GM23338 (cell line): ENCODE measurements around the gene DNAJC6. TPM values are rescaled to one million over a fixed set of nuclear protein-coding genes. Genes with fewer than 3 reads are reported as not detected.

Source experiments
- ATAC-seq: fragments of 200-7000 bp; cut with Tn5 transposase; 3 replicates; pipeline ENCODE4 v1.9.1; 2020
- DNase-seq: peaks from one replicate; pipeline ENCODE4 v3.0.0-alpha.2; 2015; ENCODE audit warnings: low spot score
- H2AFZ ChIP-seq: fragments of 200-600 bp; sonication (generic); 2 replicates; pipeline ENCODE4 v1.8.0; 2016; ENCODE audit warnings: antibody characterized with exemption, mild to moderate bottlenecking, moderate library complexity
- H3F3A ChIP-seq: fragments of 200-600 bp; sonication (generic); replicated peaks from 2 replicates; pipeline ENCODE4 v1.8.0; 2017; ENCODE audit warnings: antibody characterized with exemption, mixed run types, low read depth
- H3K27ac ChIP-seq: fragments of 200-600 bp; sonication (generic); 2 replicates; pipeline ENCODE4 v1.6.1; 2016; ENCODE audit warnings: low read depth
- H3K27me3 ChIP-seq: fragments of 200-600 bp; sonication (generic); 2 replicates; pipeline ENCODE4 v1.8.0; 2016; ENCODE audit warnings: mild to moderate bottlenecking, mixed run types, moderate library complexity; ENCODE audit not compliant: insufficient read depth
- H3K36me3 ChIP-seq: fragments of 200-600 bp; sonication (generic); 2 replicates; pipeline ENCODE4 v1.8.0; 2016; ENCODE audit warnings: mild to moderate bottlenecking; ENCODE audit not compliant: insufficient read depth
- H3K4me1 ChIP-seq: fragments of 200-600 bp; sonication (generic); 2 replicates; pipeline ENCODE4 v1.8.0; 2016; ENCODE audit warnings: mild to moderate bottlenecking, moderate library complexity; ENCODE audit not compliant: insufficient read depth
- H3K4me2 ChIP-seq: fragments of 200-600 bp; sonication (generic); 2 replicates; pipeline ENCODE4 v1.7.1; 2017; ENCODE audit warnings: mixed run types
- H3K4me3 ChIP-seq: fragments of 200-600 bp; sonication (generic); 2 replicates; pipeline ENCODE4 v1.6.1; 2016; ENCODE audit warnings: mixed run types
- H3K79me2 ChIP-seq: fragments of 200-600 bp; sonication (generic); replicated peaks from 2 replicates; pipeline ENCODE4 v1.8.0; 2017; ENCODE audit warnings: mild to moderate bottlenecking; ENCODE audit not compliant: insufficient read depth
- H3K9me2 ChIP-seq: fragments of 200-600 bp; sonication (generic); 2 replicates; pipeline ENCODE4 v1.8.0; 2017; ENCODE audit not compliant: insufficient read depth
- H4K20me1 ChIP-seq: fragments of 200-600 bp; sonication (generic); replicated peaks from 2 replicates; pipeline ENCODE4 v1.8.0; 2017; ENCODE audit warnings: mild to moderate bottlenecking; ENCODE audit not compliant: insufficient read depth
- H3K27ac Mint-ChIP-seq: 2 replicates; pipeline ENCODE4 v1.8.0; 2020; ENCODE audit warnings: inconsistent platforms, mild to moderate bottlenecking, moderate library complexity, mixed read lengths
- H3K27me3 Mint-ChIP-seq: 3 replicates; pipeline ENCODE4 v1.8.0; 2022; ENCODE audit warnings: low read depth, mild to moderate bottlenecking, moderate library complexity, mixed read lengths, inconsistent platforms; ENCODE audit not compliant: insufficient read depth, poor library complexity
- H3K36me3 Mint-ChIP-seq: 3 replicates; pipeline ENCODE4 v1.8.0; 2021; ENCODE audit warnings: low read depth, mild to moderate bottlenecking, inconsistent platforms, moderate library complexity, mixed read lengths
- H3K4me1 Mint-ChIP-seq: 3 replicates; pipeline ENCODE4 v1.8.0; 2020; ENCODE audit warnings: mild to moderate bottlenecking, inconsistent platforms, mixed read lengths
- H3K4me3 Mint-ChIP-seq: 3 replicates; pipeline ENCODE4 v1.8.0; 2021; ENCODE audit warnings: moderate library complexity, mild to moderate bottlenecking, inconsistent platforms, mixed read lengths
- H3K9me3 Mint-ChIP-seq: 3 replicates; pipeline ENCODE4 v1.8.0; 2020; ENCODE audit warnings: moderate library complexity, mild to moderate bottlenecking, inconsistent platforms, mixed read lengths
- CREB1 ChIP-seq: fragments of 250-450 bp; sonication (Bioruptor Pico); IDR thresholded peaks from 2 replicates; pipeline ENCODE4 v1.5.0; 2020; ENCODE audit warnings: low read depth, mild to moderate bottlenecking, moderate library complexity
- EZH2 ChIP-seq: fragments of 200-600 bp; sonication (generic); IDR thresholded peaks from one replicate; pipeline ENCODE4 v1.8.0; 2017; ENCODE audit warnings: antibody characterized with exemption, mild to moderate bottlenecking, low read depth; ENCODE audit not compliant: unreplicated experiment
- EZH2phosphoT487 ChIP-seq: fragments of 200-600 bp; sonication (generic); IDR thresholded peaks from one replicate; pipeline ENCODE4 v1.8.1; 2018; ENCODE audit warnings: antibody characterized with exemption; ENCODE audit not compliant: unreplicated experiment
- JUNB ChIP-seq: IDR thresholded peaks from one replicate; pipeline ENCODE4 v1.6.1; 2016; ENCODE audit warnings: antibody characterized with exemption; ENCODE audit not compliant: unreplicated experiment
- NANOG ChIP-seq: IDR thresholded peaks from 2 replicates; pipeline ENCODE4 v1.6.1; 2016; ENCODE audit warnings: antibody characterized with exemption, borderline replicate concordance
- POLR2AphosphoS5 ChIP-seq: IDR thresholded peaks from 2 replicates; pipeline ENCODE4 v1.6.1; 2016; ENCODE audit warnings: antibody characterized with exemption, low read depth
- STAT1 ChIP-seq: IDR thresholded peaks from one replicate; pipeline ENCODE4 v1.6.1; 2016; ENCODE audit warnings: antibody characterized with exemption; ENCODE audit not compliant: unreplicated experiment
- ZNF114 ChIP-seq: fragments of 250-450 bp; sonication (Bioruptor Pico); IDR thresholded peaks from 2 replicates; pipeline ENCODE4 v1.5.0; 2020; ENCODE audit warnings: mild to moderate bottlenecking, moderate library complexity
- ZNF331 ChIP-seq: fragments of 250-450 bp; sonication (Bioruptor Pico); IDR thresholded peaks from 2 replicates; pipeline ENCODE4 v1.5.0; 2020; ENCODE audit warnings: low read depth, mild to moderate bottlenecking, moderate library complexity
- polyA plus RNA-seq: library from polyadenylated mRNA; unstranded; fragments of >200 nt; fragmentation: Nextera tagmentation; extraction: Ambion mirVana; gene quantifications from 2 replicates; pipeline ENCODE4 v1.2.1, GENCODE V29; 2016
- total RNA-seq: library from RNA; depleted of rRNA; stranded (reverse); fragments of >200 nt; shearing (Covaris generic); gene quantifications from 2 replicates; pipeline ENCODE4 v1.2.3, GENCODE V29; 2014
- TF ChIP-seq, protein P1 (sequence below): fragments of 250-450 bp; sonication (Bioruptor Pico); IDR thresholded peaks from 2 replicates; pipeline ENCODE4 v1.5.0; 2020; ENCODE audit warnings: mild to moderate bottlenecking, moderate library complexity
- TF ChIP-seq, protein P2 (sequence below): IDR thresholded peaks from 2 replicates; pipeline ENCODE4 v1.6.1; 2016; ENCODE audit warnings: antibody characterized with exemption
- TF ChIP-seq, protein P3 (sequence below): IDR thresholded peaks from one replicate; pipeline ENCODE4 v1.6.1; 2018; ENCODE audit warnings: antibody characterized with exemption; ENCODE audit not compliant: unreplicated experiment
- TF ChIP-seq, protein P4 (sequence below), 2 experiments: fragments of 200-600 bp in 1 of 2; sonication (generic) in 1 of 2; conservative IDR thresholded peaks; 2 replicates each; pipeline versions ENCODE4 v1.5.1 to v1.6.1; 2016 to 2017; ENCODE audit warnings: antibody characterized with exemption in 2 of 2, low read depth in 2 of 2, mild to moderate bottlenecking in 2 of 2, moderate library complexity in 1 of 2

Gene DNAJC6
- total and polyA plus RNA-seq, 2 experiments from 2014 or later, result 2.4 to 7.4 TPM

DNA sequence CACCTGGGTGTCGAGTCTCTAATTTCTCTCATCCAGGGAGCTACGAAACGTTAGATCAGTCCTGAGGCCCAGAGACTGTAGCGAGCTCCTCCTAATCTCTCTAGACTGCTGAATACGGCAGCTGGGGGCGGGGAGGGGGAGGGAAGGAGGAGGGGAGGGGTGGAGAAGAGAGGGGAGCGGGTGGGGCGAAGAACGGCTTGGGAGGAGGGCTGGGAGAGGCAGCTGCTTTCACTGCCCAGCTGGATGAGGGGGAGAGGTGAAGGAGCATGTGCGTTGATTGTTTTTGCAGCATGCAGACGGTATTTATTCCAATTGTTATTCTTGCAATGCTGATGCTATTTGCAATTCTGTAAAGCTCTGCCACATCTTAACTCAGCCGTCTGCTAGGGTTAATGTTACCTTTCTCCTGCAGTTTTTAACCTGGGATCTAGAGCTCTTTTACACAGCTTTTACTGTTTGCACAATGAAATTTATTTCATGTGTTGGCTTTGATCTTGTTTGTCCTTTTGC lies 790 bp downstream of the DNAJC6 start:
- H3K4me1 ChIP-seq, result peaks cover 23% of the 10 kb centered on the region
- no peak overlapping the region; the same call in 1 of the 2 replicates for H3K27ac ChIP-seq
- ATAC-seq (peak; percentile 63; the same call in 2 of the 3 replicates), DNase-seq (peak; percentile 87)
- H3K4me2 ChIP-seq, result peak overlapping the region; percentile 75
- H4K20me1 ChIP-seq, result no peaks in the 10 kb centered on the region
- no peak overlapping the region; the same call in 1 of the 2 replicates for H2AFZ ChIP-seq
- Mint-ChIP-seq H3K27me3 (peaks cover 11% of the 10 kb centered on the region), H3K9me3 (no peaks in the 10 kb centered on the region), H3K27ac (no peak overlapping the region), H3K36me3 (no peaks in the 10 kb centered on the region), H3K4me1 (peaks cover 22% of the 10 kb centered on the region), H3K4me3 (peak overlapping the region; percentile 92)
- H3K36me3 ChIP-seq, result no peaks in the 10 kb centered on the region
- H3K9me2 ChIP-seq, result no peaks in the 10 kb centered on the region
- H3K4me3 ChIP-seq, result peak overlapping the region; percentile 92
- H3K27me3 ChIP-seq, result peaks cover 38% of the 10 kb centered on the region
- TF ChIP-seq, protein P1, sequence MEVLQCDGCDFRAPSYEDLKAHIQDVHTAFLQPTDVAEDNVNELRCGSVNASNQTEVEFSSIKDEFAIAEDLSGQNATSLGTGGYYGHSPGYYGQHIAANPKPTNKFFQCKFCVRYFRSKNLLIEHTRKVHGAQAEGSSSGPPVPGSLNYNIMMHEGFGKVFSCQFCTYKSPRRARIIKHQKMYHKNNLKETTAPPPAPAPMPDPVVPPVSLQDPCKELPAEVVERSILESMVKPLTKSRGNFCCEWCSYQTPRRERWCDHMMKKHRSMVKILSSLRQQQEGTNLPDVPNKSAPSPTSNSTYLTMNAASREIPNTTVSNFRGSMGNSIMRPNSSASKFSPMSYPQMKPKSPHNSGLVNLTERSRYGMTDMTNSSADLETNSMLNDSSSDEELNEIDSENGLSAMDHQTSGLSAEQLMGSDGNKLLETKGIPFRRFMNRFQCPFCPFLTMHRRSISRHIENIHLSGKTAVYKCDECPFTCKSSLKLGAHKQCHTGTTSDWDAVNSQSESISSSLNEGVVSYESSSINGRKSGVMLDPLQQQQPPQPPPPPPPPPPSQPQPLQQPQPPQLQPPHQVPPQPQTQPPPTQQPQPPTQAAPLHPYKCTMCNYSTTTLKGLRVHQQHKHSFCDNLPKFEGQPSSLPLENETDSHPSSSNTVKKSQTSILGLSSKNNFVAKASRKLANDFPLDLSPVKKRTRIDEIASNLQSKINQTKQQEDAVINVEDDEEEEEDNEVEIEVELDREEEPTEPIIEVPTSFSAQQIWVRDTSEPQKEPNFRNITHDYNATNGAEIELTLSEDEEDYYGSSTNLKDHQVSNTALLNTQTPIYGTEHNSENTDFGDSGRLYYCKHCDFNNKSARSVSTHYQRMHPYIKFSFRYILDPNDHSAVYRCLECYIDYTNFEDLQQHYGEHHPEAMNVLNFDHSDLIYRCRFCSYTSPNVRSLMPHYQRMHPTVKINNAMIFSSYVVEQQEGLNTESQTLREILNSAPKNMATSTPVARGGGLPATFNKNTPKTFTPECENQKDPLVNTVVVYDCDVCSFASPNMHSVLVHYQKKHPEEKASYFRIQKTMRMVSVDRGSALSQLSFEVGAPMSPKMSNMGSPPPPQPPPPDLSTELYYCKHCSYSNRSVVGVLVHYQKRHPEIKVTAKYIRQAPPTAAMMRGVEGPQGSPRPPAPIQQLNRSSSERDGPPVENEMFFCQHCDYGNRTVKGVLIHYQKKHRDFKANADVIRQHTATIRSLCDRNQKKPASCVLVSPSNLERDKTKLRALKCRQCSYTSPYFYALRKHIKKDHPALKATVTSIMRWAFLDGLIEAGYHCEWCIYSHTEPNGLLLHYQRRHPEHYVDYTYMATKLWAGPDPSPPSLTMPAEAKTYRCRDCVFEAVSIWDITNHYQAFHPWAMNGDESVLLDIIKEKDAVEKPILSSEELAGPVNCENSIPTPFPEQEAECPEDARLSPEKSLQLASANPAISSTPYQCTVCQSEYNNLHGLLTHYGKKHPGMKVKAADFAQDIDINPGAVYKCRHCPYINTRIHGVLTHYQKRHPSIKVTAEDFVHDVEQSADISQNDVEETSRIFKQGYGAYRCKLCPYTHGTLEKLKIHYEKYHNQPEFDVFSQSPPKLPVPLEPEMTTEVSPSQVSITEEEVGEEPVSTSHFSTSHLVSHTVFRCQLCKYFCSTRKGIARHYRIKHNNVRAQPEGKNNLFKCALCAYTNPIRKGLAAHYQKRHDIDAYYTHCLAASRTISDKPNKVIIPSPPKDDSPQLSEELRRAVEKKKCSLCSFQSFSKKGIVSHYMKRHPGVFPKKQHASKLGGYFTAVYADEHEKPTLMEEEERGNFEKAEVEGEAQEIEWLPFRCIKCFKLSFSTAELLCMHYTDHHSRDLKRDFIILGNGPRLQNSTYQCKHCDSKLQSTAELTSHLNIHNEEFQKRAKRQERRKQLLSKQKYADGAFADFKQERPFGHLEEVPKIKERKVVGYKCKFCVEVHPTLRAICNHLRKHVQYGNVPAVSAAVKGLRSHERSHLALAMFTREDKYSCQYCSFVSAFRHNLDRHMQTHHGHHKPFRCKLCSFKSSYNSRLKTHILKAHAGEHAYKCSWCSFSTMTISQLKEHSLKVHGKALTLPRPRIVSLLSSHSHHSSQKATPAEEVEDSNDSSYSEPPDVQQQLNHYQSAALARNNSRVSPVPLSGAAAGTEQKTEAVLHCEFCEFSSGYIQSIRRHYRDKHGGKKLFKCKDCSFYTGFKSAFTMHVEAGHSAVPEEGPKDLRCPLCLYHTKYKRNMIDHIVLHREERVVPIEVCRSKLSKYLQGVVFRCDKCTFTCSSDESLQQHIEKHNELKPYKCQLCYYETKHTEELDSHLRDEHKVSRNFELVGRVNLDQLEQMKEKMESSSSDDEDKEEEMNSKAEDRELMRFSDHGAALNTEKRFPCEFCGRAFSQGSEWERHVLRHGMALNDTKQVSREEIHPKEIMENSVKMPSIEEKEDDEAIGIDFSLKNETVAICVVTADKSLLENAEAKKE (CRISPR knock-in tag), result no peak
- TF ChIP-seq POLR2AphosphoS5, result no peak
- TF ChIP-seq STAT1, result no peak
- TF ChIP-seq NANOG, result no peak
- TF ChIP-seq EZH2, result no peak
- TF ChIP-seq EZH2phosphoT487, result no peak
- TF ChIP-seq, protein P2, sequence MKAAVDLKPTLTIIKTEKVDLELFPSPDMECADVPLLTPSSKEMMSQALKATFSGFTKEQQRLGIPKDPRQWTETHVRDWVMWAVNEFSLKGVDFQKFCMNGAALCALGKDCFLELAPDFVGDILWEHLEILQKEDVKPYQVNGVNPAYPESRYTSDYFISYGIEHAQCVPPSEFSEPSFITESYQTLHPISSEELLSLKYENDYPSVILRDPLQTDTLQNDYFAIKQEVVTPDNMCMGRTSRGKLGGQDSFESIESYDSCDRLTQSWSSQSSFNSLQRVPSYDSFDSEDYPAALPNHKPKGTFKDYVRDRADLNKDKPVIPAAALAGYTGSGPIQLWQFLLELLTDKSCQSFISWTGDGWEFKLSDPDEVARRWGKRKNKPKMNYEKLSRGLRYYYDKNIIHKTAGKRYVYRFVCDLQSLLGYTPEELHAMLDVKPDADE, result no peak
- no peak for TF ChIP-seq CREB1 (CRISPR knock-in tag)
- TF ChIP-seq JUNB, result no peak
- no peak for TF ChIP-seq ZNF114 (CRISPR knock-in tag)
- TF ChIP-seq, protein P3, sequence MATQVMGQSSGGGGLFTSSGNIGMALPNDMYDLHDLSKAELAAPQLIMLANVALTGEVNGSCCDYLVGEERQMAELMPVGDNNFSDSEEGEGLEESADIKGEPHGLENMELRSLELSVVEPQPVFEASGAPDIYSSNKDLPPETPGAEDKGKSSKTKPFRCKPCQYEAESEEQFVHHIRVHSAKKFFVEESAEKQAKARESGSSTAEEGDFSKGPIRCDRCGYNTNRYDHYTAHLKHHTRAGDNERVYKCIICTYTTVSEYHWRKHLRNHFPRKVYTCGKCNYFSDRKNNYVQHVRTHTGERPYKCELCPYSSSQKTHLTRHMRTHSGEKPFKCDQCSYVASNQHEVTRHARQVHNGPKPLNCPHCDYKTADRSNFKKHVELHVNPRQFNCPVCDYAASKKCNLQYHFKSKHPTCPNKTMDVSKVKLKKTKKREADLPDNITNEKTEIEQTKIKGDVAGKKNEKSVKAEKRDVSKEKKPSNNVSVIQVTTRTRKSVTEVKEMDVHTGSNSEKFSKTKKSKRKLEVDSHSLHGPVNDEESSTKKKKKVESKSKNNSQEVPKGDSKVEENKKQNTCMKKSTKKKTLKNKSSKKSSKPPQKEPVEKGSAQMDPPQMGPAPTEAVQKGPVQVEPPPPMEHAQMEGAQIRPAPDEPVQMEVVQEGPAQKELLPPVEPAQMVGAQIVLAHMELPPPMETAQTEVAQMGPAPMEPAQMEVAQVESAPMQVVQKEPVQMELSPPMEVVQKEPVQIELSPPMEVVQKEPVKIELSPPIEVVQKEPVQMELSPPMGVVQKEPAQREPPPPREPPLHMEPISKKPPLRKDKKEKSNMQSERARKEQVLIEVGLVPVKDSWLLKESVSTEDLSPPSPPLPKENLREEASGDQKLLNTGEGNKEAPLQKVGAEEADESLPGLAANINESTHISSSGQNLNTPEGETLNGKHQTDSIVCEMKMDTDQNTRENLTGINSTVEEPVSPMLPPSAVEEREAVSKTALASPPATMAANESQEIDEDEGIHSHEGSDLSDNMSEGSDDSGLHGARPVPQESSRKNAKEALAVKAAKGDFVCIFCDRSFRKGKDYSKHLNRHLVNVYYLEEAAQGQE, result no peak
- TF ChIP-seq ZNF331 (CRISPR knock-in tag), result no peak
- TF ChIP-seq, protein P4, sequence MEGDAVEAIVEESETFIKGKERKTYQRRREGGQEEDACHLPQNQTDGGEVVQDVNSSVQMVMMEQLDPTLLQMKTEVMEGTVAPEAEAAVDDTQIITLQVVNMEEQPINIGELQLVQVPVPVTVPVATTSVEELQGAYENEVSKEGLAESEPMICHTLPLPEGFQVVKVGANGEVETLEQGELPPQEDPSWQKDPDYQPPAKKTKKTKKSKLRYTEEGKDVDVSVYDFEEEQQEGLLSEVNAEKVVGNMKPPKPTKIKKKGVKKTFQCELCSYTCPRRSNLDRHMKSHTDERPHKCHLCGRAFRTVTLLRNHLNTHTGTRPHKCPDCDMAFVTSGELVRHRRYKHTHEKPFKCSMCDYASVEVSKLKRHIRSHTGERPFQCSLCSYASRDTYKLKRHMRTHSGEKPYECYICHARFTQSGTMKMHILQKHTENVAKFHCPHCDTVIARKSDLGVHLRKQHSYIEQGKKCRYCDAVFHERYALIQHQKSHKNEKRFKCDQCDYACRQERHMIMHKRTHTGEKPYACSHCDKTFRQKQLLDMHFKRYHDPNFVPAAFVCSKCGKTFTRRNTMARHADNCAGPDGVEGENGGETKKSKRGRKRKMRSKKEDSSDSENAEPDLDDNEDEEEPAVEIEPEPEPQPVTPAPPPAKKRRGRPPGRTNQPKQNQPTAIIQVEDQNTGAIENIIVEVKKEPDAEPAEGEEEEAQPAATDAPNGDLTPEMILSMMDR (conservative IDR thresholded peaks at IDR 0.05; ENCODE audit: low read depth in 2 of 2), result no peak
- peaks cover 3% of the 10 kb centered on the region for H3F3A ChIP-seq
- no peaks in the 10 kb centered on the region for H3K79me2 ChIP-seq
